ENCODE data around the gene CDC25B.

DNA sequence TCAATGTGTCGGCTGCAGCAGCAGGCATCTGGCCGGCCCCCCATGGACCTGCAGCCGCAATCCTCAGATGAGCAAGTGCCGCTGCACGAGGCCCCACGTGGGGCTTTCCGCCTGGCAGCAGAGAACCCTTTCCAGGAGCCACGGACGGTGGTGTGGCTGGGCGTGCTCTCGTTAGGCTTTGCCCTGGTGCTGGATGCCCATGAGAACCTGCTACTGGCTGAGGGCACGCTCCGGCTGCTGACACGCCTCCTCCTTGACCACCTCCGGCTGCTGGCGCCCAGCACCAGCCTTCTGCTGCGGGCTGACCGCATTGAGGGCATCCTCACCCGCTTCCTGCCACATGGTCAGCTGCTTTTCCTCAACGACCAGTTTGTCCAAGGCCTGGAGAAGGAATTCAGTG is 27.8 kb downstream of the CDC25B start:
- TF ChIP-seq CTCF (conservative IDR thresholded peaks at IDR 0.05) (no peak), EZH2 (IDR thresholded peaks at IDR 0.05; ENCODE audit: low read depth) (no peak)

Data from PC-9 (cell line).